HG03457 (cell line): ENCODE measurements around the gene PXN.
A peak's percentile ranks its signal among the peaks of the same experiment; 100 is the strongest.

Experiments used
- ATAC-seq: cut with Tn5 transposase; IDR thresholded peaks from one replicate; pipeline ENCODE4 v1.9.1; 2021; ENCODE audit warnings: moderate number of reproducible peaks; ENCODE audit not compliant: unreplicated experiment

The PXN gene

GRCh38 chr12:120265473-120266179, at the start of gene PXN:
Gene PXN (minus strand): TSS chr12:120265730. CDS start chr12:120265629, 101 bp downstream.
- no peak for ATAC-seq

GRCh38 chr12:120314220-120314619, 48.7 kb upstream of the PXN start:
- ATAC-seq, result no peak

- ATAC-seq, result peak; percentile 91
These were observed 36.7 kb upstream of the PXN start, which contains the start of gene SIRT4 for GRCh38 chr12:120301962-120302815. Gene SIRT4 (plus strand): TSS chr12:120302321. CDS start chr12:120303562, 1,241 bp downstream.

- ATAC-seq, result no peak
These were observed 27.4 kb upstream of the PXN start, which contains the start of gene RNU4-1 for GRCh38 chr12:120292661-120293531. Gene RNU4-1 (minus strand): TSS chr12:120293237.

- no peak for ATAC-seq
These were observed 26.8 kb upstream of the PXN start for GRCh38 chr12:120292411-120292660.

GRCh38 chr12:120290609-120291305, 25.2 kb upstream of the PXN start:
- no peak for ATAC-seq

- ATAC-seq, result no peak
These were observed 22.0 kb upstream of the PXN start for GRCh38 chr12:120287491-120287890.

- ATAC-seq, result no peak
These were observed 21.4 kb upstream of the PXN start for GRCh38 chr12:120286768-120287490.

- no peak for ATAC-seq
These were observed 18.9 kb upstream of the PXN start for GRCh38 chr12:120284381-120284780.

GRCh38 chr12:120283318-120283717, 17.8 kb upstream of the PXN start:
- ATAC-seq, result no peak

- ATAC-seq, result no peak
These were observed 12.9 kb upstream of the PXN start for GRCh38 chr12:120278137-120279069.

- ATAC-seq, result no peak
These were observed 11.2 kb upstream of the PXN start for GRCh38 chr12:120276734-120277133.

GRCh38 chr12:120267736-120268135, 2.2 kb upstream of the PXN start:
- ATAC-seq, result no peak

GRCh38 chr12:120266180-120266870, 795 bp upstream of the PXN start:
- ATAC-seq, result no peak

- ATAC-seq, result no peak
These were observed 542 bp downstream of the PXN start for GRCh38 chr12:120264904-120265472.

GRCh38 chr12:120264086-120264903, 1.2 kb downstream of the PXN start:
- no peak for ATAC-seq

- ATAC-seq, result no peak
These were observed 1.8 kb downstream of the PXN start for GRCh38 chr12:120263748-120264085.
